ENCODE results near the gene TBCEL.

GRCh38 chr11:121081321-121081720, 57.4 kb downstream of the TBCEL start:
- no peak for TF ChIP-seq CTCF (IDR thresholded peaks at IDR 0.05)
- TF ChIP-seq POLR2A (IDR thresholded peaks at IDR 0.05) = no peak
